Measurements from ENCODE around the gene SLC39A7.
"Not testable (repeated sequence)": the region's sequence is repeated elsewhere in the genome, so short reads cannot be mapped to it uniquely, and the experiment has no call there.

The SLC39A7 gene

DNA sequence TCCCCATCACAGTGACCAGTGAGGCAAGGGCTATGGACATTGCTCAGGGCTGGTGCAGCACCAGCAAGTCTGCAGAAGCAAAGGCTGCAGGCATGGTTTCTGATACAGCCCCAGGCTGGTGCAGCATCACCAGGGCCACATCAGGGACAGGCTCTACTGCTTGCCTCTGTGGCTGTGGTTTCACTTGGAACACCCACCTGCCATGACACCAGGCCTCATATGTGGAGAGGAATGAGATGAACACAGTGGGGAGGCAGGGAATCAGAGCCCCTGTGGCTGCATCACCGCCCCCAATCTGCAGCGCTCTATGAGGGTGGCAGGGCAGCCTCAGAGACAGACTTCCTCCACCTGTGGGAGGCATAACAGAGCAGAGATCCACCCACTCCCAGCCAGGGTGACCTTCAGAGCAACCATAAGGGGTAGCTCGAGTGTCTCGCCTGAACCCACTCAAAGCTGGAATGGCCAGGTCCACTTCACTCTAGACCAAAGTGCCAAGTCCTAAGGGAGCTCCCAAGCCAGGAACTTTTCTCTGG is 15.5 kb downstream of the SLC39A7 start:
- DNase-seq: peak in 1 of 2 donors; percentile 31
- no peak overlapping the region for H3K4me3 ChIP-seq
- TF ChIP-seq, protein P1, sequence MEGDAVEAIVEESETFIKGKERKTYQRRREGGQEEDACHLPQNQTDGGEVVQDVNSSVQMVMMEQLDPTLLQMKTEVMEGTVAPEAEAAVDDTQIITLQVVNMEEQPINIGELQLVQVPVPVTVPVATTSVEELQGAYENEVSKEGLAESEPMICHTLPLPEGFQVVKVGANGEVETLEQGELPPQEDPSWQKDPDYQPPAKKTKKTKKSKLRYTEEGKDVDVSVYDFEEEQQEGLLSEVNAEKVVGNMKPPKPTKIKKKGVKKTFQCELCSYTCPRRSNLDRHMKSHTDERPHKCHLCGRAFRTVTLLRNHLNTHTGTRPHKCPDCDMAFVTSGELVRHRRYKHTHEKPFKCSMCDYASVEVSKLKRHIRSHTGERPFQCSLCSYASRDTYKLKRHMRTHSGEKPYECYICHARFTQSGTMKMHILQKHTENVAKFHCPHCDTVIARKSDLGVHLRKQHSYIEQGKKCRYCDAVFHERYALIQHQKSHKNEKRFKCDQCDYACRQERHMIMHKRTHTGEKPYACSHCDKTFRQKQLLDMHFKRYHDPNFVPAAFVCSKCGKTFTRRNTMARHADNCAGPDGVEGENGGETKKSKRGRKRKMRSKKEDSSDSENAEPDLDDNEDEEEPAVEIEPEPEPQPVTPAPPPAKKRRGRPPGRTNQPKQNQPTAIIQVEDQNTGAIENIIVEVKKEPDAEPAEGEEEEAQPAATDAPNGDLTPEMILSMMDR (IDR thresholded peaks at IDR 0.05): no peak
- H3K36me3 ChIP-seq: peaks cover 0 to 9% (median 5%) of the 10 kb centered on the region in 3 donors
- H3K4me1 ChIP-seq: peaks cover 0 to 21% (median 14%) of the 10 kb centered on the region in 4 donors
- intact Hi-C loops (cut with DNase I; ENCODE audit: low total_unique reads): no loop called here
- no peaks in the 10 kb centered on the region for H3K9me3 ChIP-seq
- H3K27ac ChIP-seq: no peak overlapping the region
- H3K27me3 ChIP-seq: peaks cover 0 to 14% of the 10 kb centered on the region in 2 donors

DNA sequence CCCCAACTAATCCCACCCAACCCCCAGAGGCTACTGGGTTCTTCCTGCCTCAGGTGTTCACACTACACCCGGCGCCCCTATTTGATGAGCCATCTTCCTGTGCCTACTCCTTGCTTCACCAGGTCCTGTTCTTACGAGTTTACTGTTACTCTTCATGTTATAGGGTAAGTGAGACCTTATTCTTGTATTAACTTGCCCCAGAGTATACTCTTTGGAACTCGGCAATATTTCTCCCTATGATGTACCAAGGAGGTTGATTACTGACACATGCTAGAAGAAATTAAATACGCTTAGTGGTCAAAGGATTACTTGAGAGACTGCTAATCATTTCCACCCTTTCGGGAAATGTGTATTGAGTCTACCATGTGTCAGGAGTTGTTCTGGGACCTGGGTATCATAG is 16.6 kb downstream of the SLC39A7 start:
- Histone ChIP-seq H3K27ac (no peak overlapping the region), H3K36me3 (no peaks in the 10 kb centered on the region), H3K4me3 (no peak overlapping the region), H3K9me3 (no peaks in the 10 kb centered on the region), H3K4me1 (peaks cover 0 to 19% (median 14%) of the 10 kb centered on the region in 4 donors), H3K27me3 (peaks cover 0 to 19% of the 10 kb centered on the region in 2 donors)
- intact Hi-C loops (cut with DNase I; ENCODE audit: low total_unique reads): no loop called here
- TF ChIP-seq, protein P1 (IDR thresholded peaks at IDR 0.05): no peak
- no peak for DNase-seq

DNA sequence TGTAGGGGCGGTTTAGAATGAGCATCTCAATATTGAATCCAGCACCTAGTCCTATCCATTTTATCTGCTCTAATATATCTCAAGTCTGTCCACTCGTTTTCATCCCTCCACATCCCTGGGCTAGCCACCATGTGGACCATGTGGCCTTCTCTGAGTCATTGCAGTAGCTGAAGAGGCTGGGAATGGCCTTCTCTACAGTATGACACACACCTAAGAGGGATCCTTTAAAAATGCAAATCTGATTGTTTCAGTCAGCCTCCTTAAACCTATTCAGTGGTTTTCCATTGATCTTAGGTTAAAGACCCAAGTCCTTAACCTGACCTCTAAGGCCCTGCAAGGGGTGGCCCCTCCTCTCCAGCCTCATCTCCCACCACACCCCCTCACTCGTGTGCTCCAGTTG is 17.0 kb downstream of the SLC39A7 start:
- DNase-seq: peak in 1 of 2 donors; percentile 23
- peaks cover 0 to 15% (median 12%) of the 10 kb centered on the region in 4 donors for H3K4me1 ChIP-seq
- H3K27ac ChIP-seq: no peak overlapping the region
- TF ChIP-seq, protein P1 (IDR thresholded peaks at IDR 0.05): no peak
- no peaks in the 10 kb centered on the region for H3K36me3 ChIP-seq
- peaks cover 0 to 19% of the 10 kb centered on the region in 2 donors for H3K27me3 ChIP-seq
- no peaks in the 10 kb centered on the region for H3K9me3 ChIP-seq
- intact Hi-C loops (cut with DNase I; ENCODE audit: low total_unique reads): no loop called here
- H3K4me3 ChIP-seq: no peak overlapping the region

DNA sequence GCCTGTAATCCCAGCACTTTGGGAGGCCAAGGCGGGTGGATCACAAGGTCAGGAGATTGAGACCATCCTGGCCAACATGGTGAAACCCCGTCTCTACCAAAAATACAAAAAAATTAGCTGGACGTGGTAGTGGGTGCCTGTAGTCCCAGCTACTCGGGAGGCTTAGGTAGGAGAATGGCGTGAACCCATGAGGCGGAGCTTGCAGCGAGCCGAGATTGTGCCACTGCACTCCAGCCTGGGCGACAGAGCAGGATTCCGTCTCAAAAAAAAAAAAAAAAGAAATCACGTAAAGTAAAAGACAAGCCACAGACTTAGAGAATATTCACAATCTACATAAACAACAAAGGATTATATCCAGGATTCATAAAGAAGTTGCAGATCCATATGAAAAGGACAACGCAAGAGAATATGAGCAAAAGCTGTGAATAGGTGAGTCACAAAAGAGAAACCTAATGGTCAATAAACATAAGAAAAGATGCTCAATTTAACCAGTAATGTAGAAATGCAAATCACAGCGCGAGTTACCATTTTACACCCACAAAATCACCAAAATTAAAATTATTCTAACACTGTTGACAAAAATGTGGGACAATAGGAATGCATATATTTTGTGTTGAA is 25.9 kb downstream of the SLC39A7 start:
- DNase-seq: peak in 1 of 2 donors; percentile 12
- H3K36me3 ChIP-seq; H3K4me1 ChIP-seq; H3K27ac ChIP-seq; H3K9me3 ChIP-seq; intact Hi-C loops (cut with DNase I; ENCODE audit: low total_unique reads); H3K4me3 ChIP-seq: not testable (repeated sequence)
- H3K27me3 ChIP-seq: peaks cover 0 to 35% of the 10 kb centered on the region in 2 donors

DNA sequence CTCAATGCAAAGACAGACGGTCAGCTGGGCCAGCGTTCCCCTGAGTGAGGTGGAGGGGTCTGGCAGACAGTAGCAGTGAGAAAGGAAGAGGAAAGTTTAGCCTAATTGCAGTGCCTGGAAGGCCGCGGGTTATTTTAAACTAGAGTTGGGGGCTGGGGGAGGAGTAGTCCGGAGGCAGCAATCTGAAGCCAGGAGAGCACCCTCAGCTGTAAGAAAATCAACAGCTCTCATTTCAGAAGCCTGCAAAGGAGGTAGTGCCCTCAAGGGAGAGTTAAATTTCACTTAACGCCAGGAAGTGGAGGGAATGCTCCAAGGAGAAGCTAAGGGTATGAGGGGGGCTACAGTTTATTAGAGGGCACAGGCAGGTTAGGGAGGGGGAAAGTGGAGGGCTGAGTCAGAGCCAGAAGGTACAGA is 34.6 kb downstream of the SLC39A7 start:
- Histone ChIP-seq H3K9me3 (no peaks in the 10 kb centered on the region), H3K4me1 (no peaks in the 10 kb centered on the region), H3K36me3 (no peaks in the 10 kb centered on the region), H3K4me3 (no peak overlapping the region), H3K27ac (no peak overlapping the region), H3K27me3 (peaks cover 0 to 52% of the 10 kb centered on the region in 2 donors)
- TF ChIP-seq, protein P1 (IDR thresholded peaks at IDR 0.05): no peak
- intact Hi-C loops (cut with DNase I; ENCODE audit: low total_unique reads): no loop called here
- DNase-seq: peak in 1 of 2 donors; percentile 27

DNA sequence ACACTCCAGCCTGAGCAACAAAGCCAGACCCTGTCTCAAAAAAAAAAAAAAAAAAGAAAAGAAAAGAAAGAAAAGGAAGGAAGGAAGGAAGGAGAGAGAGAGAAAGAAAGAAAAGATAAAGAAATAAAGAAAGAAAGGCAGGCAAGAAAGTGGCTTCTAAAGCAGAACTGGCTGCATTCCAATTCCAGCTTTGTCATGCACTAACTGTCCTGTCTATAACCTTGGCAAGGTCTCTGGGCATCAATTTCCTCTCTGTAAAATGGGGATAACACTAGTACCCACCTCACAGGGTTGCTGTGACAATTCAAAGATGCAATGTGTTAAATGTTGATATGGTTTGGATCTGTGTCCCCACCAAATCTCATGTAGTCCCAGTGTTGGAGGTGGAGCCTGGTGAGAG is 35.7 kb downstream of the SLC39A7 start:
- H3K27me3 ChIP-seq: peaks cover 0 to 54% of the 10 kb centered on the region in 2 donors
- intact Hi-C loops (cut with DNase I; ENCODE audit: low total_unique reads): no loop called here

More for the DNA sequence above, 35.7 kb downstream of the SLC39A7 start:
- H3K36me3 ChIP-seq: no peaks in the 10 kb centered on the region
- H3K4me3 ChIP-seq: no peak overlapping the region
- no peak overlapping the region for H3K27ac ChIP-seq
- H3K4me1 ChIP-seq: no peaks in the 10 kb centered on the region
- TF ChIP-seq, protein P1 (IDR thresholded peaks at IDR 0.05): no peak
- no peak for DNase-seq
- no peaks in the 10 kb centered on the region for H3K9me3 ChIP-seq
